HCT116 (cell line): ENCODE data around the gene TRIM50.
"Not testable (repeated sequence)": the region's sequence is repeated elsewhere in the genome, so short reads cannot be mapped to it uniquely, and the experiment has no call there.

Experiments used
- CEBPB ChIP-seq: IDR thresholded peaks from 2 replicates; pipeline ENCODE4 v1.6.1; 2012; ENCODE audit warnings: low read depth
- ELF1 ChIP-seq: IDR thresholded peaks from 2 replicates; pipeline ENCODE4 v1.6.1; 2012; ENCODE audit warnings: low read depth, borderline replicate concordance
- EZH2 ChIP-seq: fragments of 200-600 bp; sonication (generic); IDR thresholded peaks from 2 replicates; pipeline ENCODE4 v1.6.1; 2017; ENCODE audit warnings: antibody characterized with exemption, mixed run types
- EZH2phosphoT487 ChIP-seq: fragments of 200-600 bp; IDR thresholded peaks from 2 replicates; pipeline ENCODE4 v1.6.1; 2018; ENCODE audit warnings: antibody characterized with exemption, borderline replicate concordance
- POLR2A ChIP-seq: IDR thresholded peaks from 2 replicates; pipeline ENCODE4 v1.7.0; 2011; ENCODE audit warnings: borderline replicate concordance; ENCODE audit not compliant: insufficient read depth, insufficient read length; ENCODE audit errors: extremely low read depth
- POLR2AphosphoS5 ChIP-seq: IDR thresholded peaks from 2 replicates; pipeline ENCODE4 v1.6.1; 2011; ENCODE audit warnings: mild to moderate bottlenecking, low read depth, low read length, moderate library complexity
- RAD21 ChIP-seq: IDR thresholded peaks from 2 replicates; pipeline ENCODE4 v1.6.1; 2012; ENCODE audit warnings: low read depth, mild to moderate bottlenecking
- SIN3A ChIP-seq: IDR thresholded peaks from 2 replicates; pipeline ENCODE4 v1.6.1; 2012; ENCODE audit warnings: low read depth
- SP1 ChIP-seq: IDR thresholded peaks from 2 replicates; pipeline ENCODE4 v1.6.1; 2012; ENCODE audit warnings: low read depth
- YY1 ChIP-seq: IDR thresholded peaks from 2 replicates; pipeline ENCODE4 v1.6.1; 2011; ENCODE audit warnings: low read length, low read depth, moderate library complexity, mild to moderate bottlenecking; ENCODE audit not compliant: insufficient replicate concordance; ENCODE audit errors: extremely low read depth
- ZFX ChIP-seq: fragments of 450-650 bp; IDR thresholded peaks from 2 replicates; pipeline ENCODE4 v1.6.1; 2017
- TF ChIP-seq, protein P1 (sequence below), 3 experiments: fragments of 200-600 bp in 1 of 3; sonication (generic) in 1 of 3; IDR thresholded peaks in 2 of 3; conservative IDR thresholded peaks in 1 of 3; 2 replicates each; pipeline ENCODE4 v1.5.1; 2012 to 2017; ENCODE audit warnings: low read depth in 2 of 3, low read length in 2 of 3, antibody characterized with exemption in 1 of 3, borderline replicate concordance in 1 of 3, control low read depth in 1 of 3, mild to moderate bottlenecking in 1 of 3, mixed read lengths in 1 of 3, mixed run types in 1 of 3, moderate library complexity in 1 of 3; ENCODE audit not compliant: insufficient read depth in 1 of 3
- TF ChIP-seq, protein P2 (sequence below): IDR thresholded peaks from 2 replicates; pipeline ENCODE4 v1.6.1; 2012
- TF ChIP-seq, protein P3 (sequence below): IDR thresholded peaks from 2 replicates; pipeline ENCODE4 v1.6.1; 2012

DNA sequence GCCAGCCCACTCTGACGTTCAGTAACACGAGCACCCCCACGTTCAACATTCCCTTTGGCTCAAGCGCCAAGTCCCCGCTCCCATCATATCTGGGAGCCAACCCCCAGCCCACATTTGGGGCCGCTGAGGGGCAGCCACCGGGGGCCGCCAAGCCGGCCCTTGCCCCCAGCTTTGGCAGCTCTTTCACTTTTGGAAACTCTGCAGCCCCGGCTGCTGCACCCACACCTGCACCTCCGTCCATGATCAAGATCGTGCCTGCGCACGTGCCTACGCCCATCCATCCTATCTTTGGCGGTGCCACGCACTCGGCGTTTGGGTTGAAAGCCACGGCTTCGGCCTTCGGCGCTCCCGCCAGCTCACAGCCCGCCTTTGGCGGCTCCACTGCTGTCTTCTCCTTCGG, 30.2 kb downstream of the TRIM50 start:
- TF ChIP-seq, protein P1, sequence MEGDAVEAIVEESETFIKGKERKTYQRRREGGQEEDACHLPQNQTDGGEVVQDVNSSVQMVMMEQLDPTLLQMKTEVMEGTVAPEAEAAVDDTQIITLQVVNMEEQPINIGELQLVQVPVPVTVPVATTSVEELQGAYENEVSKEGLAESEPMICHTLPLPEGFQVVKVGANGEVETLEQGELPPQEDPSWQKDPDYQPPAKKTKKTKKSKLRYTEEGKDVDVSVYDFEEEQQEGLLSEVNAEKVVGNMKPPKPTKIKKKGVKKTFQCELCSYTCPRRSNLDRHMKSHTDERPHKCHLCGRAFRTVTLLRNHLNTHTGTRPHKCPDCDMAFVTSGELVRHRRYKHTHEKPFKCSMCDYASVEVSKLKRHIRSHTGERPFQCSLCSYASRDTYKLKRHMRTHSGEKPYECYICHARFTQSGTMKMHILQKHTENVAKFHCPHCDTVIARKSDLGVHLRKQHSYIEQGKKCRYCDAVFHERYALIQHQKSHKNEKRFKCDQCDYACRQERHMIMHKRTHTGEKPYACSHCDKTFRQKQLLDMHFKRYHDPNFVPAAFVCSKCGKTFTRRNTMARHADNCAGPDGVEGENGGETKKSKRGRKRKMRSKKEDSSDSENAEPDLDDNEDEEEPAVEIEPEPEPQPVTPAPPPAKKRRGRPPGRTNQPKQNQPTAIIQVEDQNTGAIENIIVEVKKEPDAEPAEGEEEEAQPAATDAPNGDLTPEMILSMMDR (IDR thresholded peaks at IDR 0.05 in 2 of 3, conservative IDR thresholded peaks at IDR 0.05 in 1 of 3; ENCODE audit: borderline replicate concordance in 1 of 3, insufficient read depth in 1 of 3, low read depth in 2 of 3, low read length in 2 of 3): not testable (repeated sequence)
- not testable (repeated sequence) for TF ChIP-seq CEBPB, ELF1, POLR2A, YY1, ZFX, RAD21, EZH2phosphoT487, EZH2, SP1, POLR2AphosphoS5, SIN3A
- TF ChIP-seq, protein P2, sequence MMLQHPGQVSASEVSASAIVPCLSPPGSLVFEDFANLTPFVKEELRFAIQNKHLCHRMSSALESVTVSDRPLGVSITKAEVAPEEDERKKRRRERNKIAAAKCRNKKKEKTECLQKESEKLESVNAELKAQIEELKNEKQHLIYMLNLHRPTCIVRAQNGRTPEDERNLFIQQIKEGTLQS: not testable (repeated sequence)
- TF ChIP-seq, protein P3, sequence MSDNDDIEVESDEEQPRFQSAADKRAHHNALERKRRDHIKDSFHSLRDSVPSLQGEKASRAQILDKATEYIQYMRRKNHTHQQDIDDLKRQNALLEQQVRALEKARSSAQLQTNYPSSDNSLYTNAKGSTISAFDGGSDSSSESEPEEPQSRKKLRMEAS: not testable (repeated sequence)
